B cell (primary cell): ENCODE measurements around the gene PRR27. TPM values are rescaled to one million over a fixed set of nuclear protein-coding genes. Genes with fewer than 3 reads are reported as not detected.

Experiments
- ATAC-seq: fragments of 200-7000 bp; cut with Tn5 transposase; one replicate; pipeline ENCODE4 v1.10.0; 2021; ENCODE audit warnings: low read depth, mild to moderate bottlenecking, moderate number of reproducible peaks, moderate library complexity
- CTCF ChIA-PET: fragments of 350-600 bp; sonication (Branson Sonifier 250); formaldehyde crosslinking; loops from one replicate; lab custom pipeline; 2021; ENCODE audit warnings: antibody characterized with exemption, inconsistent platforms; lab: Charles Lee
- POLR2A ChIA-PET: fragments of 350-600 bp; sonication (Branson Sonifier 250); formaldehyde crosslinking; loops from one replicate; lab custom pipeline; 2021; ENCODE audit warnings: antibody characterized with exemption; lab: Charles Lee
- DNase-seq: peaks from one replicate; pipeline ENCODE4 v3.0.0; 2013
- H2AFZ ChIP-seq: 2 replicates; pipeline ENCODE4 v1.6.1; 2012; ENCODE audit warnings: mild to moderate bottlenecking, low read depth, low read length; ENCODE audit not compliant: insufficient read depth, poor library complexity, severe bottlenecking
- H3K27ac ChIP-seq, 2 donors: 1 replicate in 1 of 2; 2 replicates in 1 of 2; pipeline ENCODE4 v1.5.1; 2012 to 2013; ENCODE audit warnings: low read length in 2 of 2, mild to moderate bottlenecking in 2 of 2, moderate library complexity in 1 of 2
- H3K27me3 ChIP-seq, 4 experiments: fragments of 200-600 bp in 1 of 4; sonication (generic) in 1 of 4; replicated peaks in 1 of 4; 1 replicate in 2 of 4; 2 replicates in 2 of 4; pipeline versions ENCODE4 v1.6.1 to v1.7.0; 2013 to 2016; ENCODE audit warnings: low read length in 3 of 4, mild to moderate bottlenecking in 2 of 4, mixed read lengths in 1 of 4, moderate library complexity in 1 of 4; ENCODE audit not compliant: insufficient read depth in 4 of 4, control insufficient read depth in 3 of 4; ENCODE audit errors: control extremely low read depth in 1 of 4
- H3K36me3 ChIP-seq, 2 experiments: replicated peaks in 1 of 2; 1 replicate in 1 of 2; 2 replicates in 1 of 2; pipeline versions ENCODE4 v1.6.1 to v1.7.1; 2013; ENCODE audit warnings: low read length in 1 of 2; ENCODE audit not compliant: insufficient read depth in 2 of 2, control insufficient read depth in 1 of 2; ENCODE audit errors: control extremely low read depth in 1 of 2, extremely low read depth in 1 of 2
- H3K4me1 ChIP-seq, 2 donors: fragments of 200-600 bp in 1 of 2; sonication (generic) in 1 of 2; 1 replicate in 1 of 2; 2 replicates in 1 of 2; pipeline versions ENCODE4 v1.5.1 to v1.6.1; 2013 to 2017; ENCODE audit warnings: low read length in 2 of 2; ENCODE audit not compliant: control insufficient read depth in 2 of 2, insufficient read depth in 2 of 2
- H3K4me2 ChIP-seq: replicated peaks from 2 replicates; pipeline ENCODE3; 2012; ENCODE audit warnings: mild to moderate bottlenecking, low read depth, low read length; ENCODE audit not compliant: poor library complexity, severe bottlenecking
- H3K4me3 ChIP-seq, 5 experiments: fragments of 200-600 bp in 1 of 5; sonication (generic) in 1 of 5; 1 replicate in 3 of 5; 2 replicates in 2 of 5; pipeline versions ENCODE4 v1.5.1 to v1.7.0; 2011 to 2016; ENCODE audit warnings: low read length in 4 of 5, mild to moderate bottlenecking in 4 of 5, low read depth in 2 of 5, control low read depth in 1 of 5, moderate library complexity in 1 of 5; ENCODE audit not compliant: insufficient read depth in 1 of 5; ENCODE audit errors: control extremely low read depth in 1 of 5, extremely low read depth in 1 of 5
- H3K79me2 ChIP-seq: fragments of 200-600 bp; sonication (generic); one replicate; pipeline ENCODE4 v1.6.0; 2016; ENCODE audit warnings: low read length; ENCODE audit not compliant: control insufficient read depth, insufficient read depth
- H3K9ac ChIP-seq: fragments of 200-600 bp; sonication (generic); 2 replicates; pipeline ENCODE4 v1.6.1; 2017; ENCODE audit warnings: mild to moderate bottlenecking, low read length, moderate library complexity
- H3K9me3 ChIP-seq, 3 donors: one replicate each; pipeline versions ENCODE4 v1.6.1 to v1.7.1; 2013; ENCODE audit warnings: low read length in 2 of 3; ENCODE audit not compliant: control insufficient read depth in 2 of 3, insufficient read depth in 1 of 3; ENCODE audit errors: control extremely low read depth in 1 of 3
- H4K20me1 ChIP-seq: 2 replicates; pipeline ENCODE4 v1.6.0; 2012; ENCODE audit warnings: mild to moderate bottlenecking, low read length; ENCODE audit not compliant: insufficient read depth, control insufficient read depth, poor library complexity, severe bottlenecking
- H3K27ac Mint-ChIP-seq: one replicate; pipeline ENCODE4 v1.8.0; 2021; ENCODE audit warnings: mixed read lengths
- H3K27me3 Mint-ChIP-seq: one replicate; pipeline ENCODE4 v1.8.0; 2021; ENCODE audit warnings: mixed read lengths
- H3K4me1 Mint-ChIP-seq: one replicate; pipeline ENCODE4 v1.8.0; 2021; ENCODE audit warnings: mixed read lengths
- H3K4me3 Mint-ChIP-seq: one replicate; pipeline ENCODE4 v1.8.0; 2021; ENCODE audit warnings: mixed read lengths
- H3K9me3 Mint-ChIP-seq: one replicate; pipeline ENCODE4 v1.8.0; 2022; ENCODE audit warnings: mixed read lengths; ENCODE audit not compliant: insufficient read depth
- EZH2 ChIP-seq: IDR thresholded peaks from 2 replicates; pipeline ENCODE4 v1.6.1; 2012; ENCODE audit warnings: borderline replicate concordance, low read depth, mild to moderate bottlenecking, moderate library complexity, low read length; ENCODE audit not compliant: insufficient read depth, poor library complexity, severe bottlenecking
- WGBS: methylation state at CpG from one replicate; pipeline ENCODE4 v1.1.5; 2013; ENCODE audit warnings: missing lambda C conversion rate; ENCODE audit not compliant: insufficient coverage; 5-methylcytosine and 5-hydroxymethylcytosine counted together
- intact Hi-C: fragments of 100-400 bp; cut with micrococcal nuclease; formaldehyde crosslinking; loops from one replicate; pipeline ENCODE4 v1.10.0; 2022
- polyA plus RNA-seq: library from polyadenylated mRNA; depleted of rRNA; stranded (reverse); fragments of >200 nt; gene quantifications from 2 replicates; pipeline ENCODE4 v1.2.3, GENCODE V29; 2012
- total RNA-seq, 2 donors: library from RNA; stranded (reverse); fragments of 120-200 nt in 1 of 2; gene quantifications; 1 replicate in 1 of 2; 2 replicates in 1 of 2; pipeline versions ENCODE4 v1.2.3 to v1.2.4, GENCODE V29; 2013 to 2022
- TF ChIP-seq, protein P1 (sequence below): fragments of 200-600 bp; IDR thresholded peaks from one replicate; pipeline ENCODE4 v1.8.0; 2022; ENCODE audit warnings: antibody characterized with exemption, mild to moderate bottlenecking

Gene PRR27
- total and polyA plus RNA-seq, 2 donors (not counting 1 experiment from before 2014, with no cell fraction given): not detected

DNA sequence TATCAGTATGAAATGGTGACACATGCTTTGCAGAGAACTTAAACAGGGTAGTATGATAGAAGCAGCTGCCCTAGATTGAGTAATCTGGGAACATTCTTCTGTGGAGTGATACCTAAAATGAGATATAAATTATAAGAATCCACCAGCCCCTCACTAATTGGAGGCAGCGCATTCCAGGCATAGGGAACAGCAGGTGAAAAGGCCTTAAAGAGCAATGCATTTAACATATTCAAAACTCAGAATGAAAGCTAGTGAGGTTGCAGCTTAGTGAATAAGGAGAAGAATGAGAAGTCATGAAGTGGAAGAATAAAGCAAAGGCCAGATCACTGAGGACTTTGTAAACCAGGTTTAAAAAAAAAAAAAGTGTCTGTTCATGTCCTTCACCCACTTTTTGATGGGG is 36.5 kb downstream of the PRR27 start:
- ATAC-seq (no peak), DNase-seq (no peak)
- Histone ChIP-seq H3K4me3 (no peak overlapping the region), H2AFZ (no peak overlapping the region), H3K27me3 (no peaks in the 10 kb centered on the region), H3K4me2 (no peak overlapping the region), H3K79me2 (no peaks in the 10 kb centered on the region), H3K36me3 (no peaks in the 10 kb centered on the region), H3K4me1 (no peaks in the 10 kb centered on the region), H3K9ac (no peak overlapping the region), H3K9me3 (no peaks in the 10 kb centered on the region), H4K20me1 (no peaks in the 10 kb centered on the region), H3K27ac (no peak overlapping the region)
- ChIA-PET POLR2A (no interaction called here), CTCF (no interaction called here)
- no peak for TF ChIP-seq EZH2
- TF ChIP-seq, protein P1, sequence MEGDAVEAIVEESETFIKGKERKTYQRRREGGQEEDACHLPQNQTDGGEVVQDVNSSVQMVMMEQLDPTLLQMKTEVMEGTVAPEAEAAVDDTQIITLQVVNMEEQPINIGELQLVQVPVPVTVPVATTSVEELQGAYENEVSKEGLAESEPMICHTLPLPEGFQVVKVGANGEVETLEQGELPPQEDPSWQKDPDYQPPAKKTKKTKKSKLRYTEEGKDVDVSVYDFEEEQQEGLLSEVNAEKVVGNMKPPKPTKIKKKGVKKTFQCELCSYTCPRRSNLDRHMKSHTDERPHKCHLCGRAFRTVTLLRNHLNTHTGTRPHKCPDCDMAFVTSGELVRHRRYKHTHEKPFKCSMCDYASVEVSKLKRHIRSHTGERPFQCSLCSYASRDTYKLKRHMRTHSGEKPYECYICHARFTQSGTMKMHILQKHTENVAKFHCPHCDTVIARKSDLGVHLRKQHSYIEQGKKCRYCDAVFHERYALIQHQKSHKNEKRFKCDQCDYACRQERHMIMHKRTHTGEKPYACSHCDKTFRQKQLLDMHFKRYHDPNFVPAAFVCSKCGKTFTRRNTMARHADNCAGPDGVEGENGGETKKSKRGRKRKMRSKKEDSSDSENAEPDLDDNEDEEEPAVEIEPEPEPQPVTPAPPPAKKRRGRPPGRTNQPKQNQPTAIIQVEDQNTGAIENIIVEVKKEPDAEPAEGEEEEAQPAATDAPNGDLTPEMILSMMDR: no peak
- H3K4me1 Mint-ChIP-seq: no peaks in the 10 kb centered on the region
- no CpG with 5 or more reads among the region's 1 CpG for WGBS
- no peak overlapping the region for H3K27ac Mint-ChIP-seq
- intact Hi-C loops: no loop called here
- H3K27me3 Mint-ChIP-seq: no peaks in the 10 kb centered on the region
- no peak overlapping the region for H3K4me3 Mint-ChIP-seq
- H3K9me3 Mint-ChIP-seq: no peaks in the 10 kb centered on the region

DNA sequence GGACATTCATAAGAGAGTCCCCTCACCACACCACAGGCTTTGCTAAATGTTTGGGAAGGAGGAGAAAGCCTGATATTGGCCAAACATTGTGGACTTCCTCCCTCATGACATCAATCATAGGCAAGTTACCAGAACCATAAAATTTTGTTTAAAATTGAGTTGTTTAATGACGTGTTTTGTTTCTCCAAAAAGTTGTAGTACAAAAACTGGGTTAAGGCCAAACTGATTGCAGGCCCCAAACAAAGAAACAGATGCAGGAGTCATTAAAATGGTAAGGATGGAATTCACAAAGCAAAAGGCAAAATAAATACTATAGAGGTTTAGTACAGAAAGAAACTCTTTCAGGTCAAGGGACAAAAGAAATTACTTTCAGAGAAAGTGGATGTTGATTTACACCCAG is 37.6 kb downstream of the PRR27 start:
- Histone ChIP-seq H3K4me1 (no peaks in the 10 kb centered on the region), H4K20me1 (no peaks in the 10 kb centered on the region), H3K9ac (no peak overlapping the region), H3K79me2 (no peaks in the 10 kb centered on the region), H3K4me3 (no peak overlapping the region), H3K9me3 (no peaks in the 10 kb centered on the region), H2AFZ (no peak overlapping the region), H3K27ac (no peak overlapping the region), H3K4me2 (no peak overlapping the region), H3K27me3 (no peaks in the 10 kb centered on the region), H3K36me3 (no peaks in the 10 kb centered on the region)
- WGBS: no CpG with 5 or more reads among the region's 1 CpG
- ATAC-seq: no peak
- H3K9me3 Mint-ChIP-seq: no peaks in the 10 kb centered on the region
- H3K4me1 Mint-ChIP-seq: no peaks in the 10 kb centered on the region
- ChIA-PET CTCF (no interaction called here), POLR2A (no interaction called here)
- intact Hi-C loops: no loop called here
- no peak overlapping the region for H3K4me3 Mint-ChIP-seq
- H3K27ac Mint-ChIP-seq: no peak overlapping the region
- no peaks in the 10 kb centered on the region for H3K27me3 Mint-ChIP-seq
- DNase-seq: no peak
- TF ChIP-seq, protein P1: no peak
